ENCODE measurements around the gene KRTAP22-1.

KRTAP22-1 gene

DNA sequence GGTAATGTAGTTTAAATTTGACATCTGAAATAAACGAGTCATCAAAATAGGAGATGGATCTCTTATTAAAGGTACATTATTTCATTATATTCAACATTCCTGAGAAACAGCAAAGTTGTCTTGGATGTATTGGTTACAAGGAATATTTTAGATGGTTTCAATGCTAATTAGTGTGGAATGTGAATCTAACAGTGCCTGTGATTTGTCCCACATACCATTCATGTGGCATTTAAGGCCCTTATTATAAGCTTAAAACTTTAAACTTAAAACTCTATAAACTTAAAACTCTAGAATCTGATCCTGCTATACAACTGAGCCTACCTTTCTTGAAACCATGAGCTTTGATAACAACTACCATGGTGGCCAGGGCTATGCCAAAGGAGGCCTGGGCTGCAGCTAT lies at the start of gene KRTAP22-1:
KRTAP22-1 (plus strand) TSS at position 301 of the 400 bp plus-strand sequence.
- TF ChIP-seq CTCF (conservative IDR thresholded peaks at IDR 0.05) (no peak), ZFX (IDR thresholded peaks at IDR 0.05) (no peak)
- no peak within 1 kb of the TSS for H3K27ac ChIP-seq

GRCh38 chr21:30552782-30553181 lies 48.1 kb upstream of the KRTAP22-1 start:
- TF ChIP-seq ZFX (IDR thresholded peaks at IDR 0.05): no peak
- TF ChIP-seq CTCF (conservative IDR thresholded peaks at IDR 0.05): no peak
- no peak overlapping the region for H3K27ac ChIP-seq

- TF ChIP-seq ZFX (IDR thresholded peaks at IDR 0.05) (no peak), CTCF (conservative IDR thresholded peaks at IDR 0.05) (no peak)
- no peak overlapping the region for H3K27ac ChIP-seq
Observed at GRCh38 chr21:30555095-30555494, 45.8 kb upstream of the KRTAP22-1 start.

- H3K27ac ChIP-seq: no peak within 1 kb of the TSS
- TF ChIP-seq ZFX (IDR thresholded peaks at IDR 0.05): no peak
- TF ChIP-seq CTCF (conservative IDR thresholded peaks at IDR 0.05): no peak
Observed at GRCh38 chr21:30561264-30561895, 39.5 kb upstream of the KRTAP22-1 start, which contains the start of gene KRTAP19-7. Gene KRTAP19-7, minus strand, starts transcription at chr21:30561314. Its CDS starts 25 bp downstream, at chr21:30561289.

DNA sequence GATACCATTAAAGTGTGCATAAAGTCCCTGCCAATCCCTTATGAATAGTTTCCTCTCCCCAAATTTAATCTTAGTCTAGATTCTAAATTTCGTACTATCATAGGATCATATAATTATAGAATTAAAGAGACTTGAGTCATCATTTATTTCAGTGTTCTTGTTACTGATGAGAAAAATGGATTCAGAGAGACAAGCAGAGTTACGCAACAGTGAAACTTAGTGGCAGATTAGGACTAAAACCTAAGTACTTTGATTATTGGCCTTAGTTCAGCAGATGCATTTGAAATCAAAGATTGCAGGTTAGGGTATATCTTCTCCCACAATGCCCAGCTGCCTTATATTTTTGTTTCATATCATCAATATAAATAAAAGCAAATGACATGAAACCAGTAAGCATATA lies 38.9 kb upstream of the KRTAP22-1 start:
- TF ChIP-seq CTCF (conservative IDR thresholded peaks at IDR 0.05): no peak
- no peak for TF ChIP-seq ZFX (IDR thresholded peaks at IDR 0.05)
- no peak overlapping the region for H3K27ac ChIP-seq

- H3K27ac ChIP-seq: no peak overlapping the region
- no peak for TF ChIP-seq CTCF (conservative IDR thresholded peaks at IDR 0.05)
Observed at GRCh38 chr21:30563072-30563471, 37.8 kb upstream of the KRTAP22-1 start.

DNA sequence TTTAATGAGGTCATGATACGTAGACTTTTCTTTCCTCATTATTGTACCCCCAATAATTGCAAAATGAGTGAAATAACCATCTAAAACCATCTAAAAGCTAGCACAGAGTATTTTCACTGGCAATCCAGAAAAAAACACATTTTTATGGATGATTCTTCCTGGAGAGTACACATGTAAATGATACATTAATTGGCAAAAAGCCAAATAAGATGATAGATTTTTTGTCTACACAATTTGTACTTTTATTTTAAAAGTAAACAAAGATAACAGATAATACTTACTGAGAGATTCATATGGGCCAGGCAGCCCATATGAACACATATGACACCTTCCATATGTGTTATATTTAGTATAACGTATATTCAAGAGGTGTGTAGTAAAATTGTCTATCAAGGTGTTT lies 37.3 kb upstream of the KRTAP22-1 start:
- H3K27ac ChIP-seq: no peak overlapping the region
- no peak for TF ChIP-seq CTCF (conservative IDR thresholded peaks at IDR 0.05)
- TF ChIP-seq ZFX (IDR thresholded peaks at IDR 0.05): no peak
